K562 (cell line): ENCODE results near the gene EFCAB10. TPM values are rescaled to one million over a fixed set of nuclear protein-coding genes. Genes with fewer than 3 reads are reported as not detected.

Experiments used
- CHD2 ChIP-seq: IDR thresholded peaks from 2 replicates; pipeline ENCODE4 v1.6.1; 2011; ENCODE audit warnings: low read depth, low read length
- COPS2 ChIP-seq: fragments of 450-650 bp; conservative IDR thresholded peaks from 2 replicates; pipeline ENCODE4 v1.6.1; 2016; ENCODE audit warnings: mild to moderate bottlenecking, moderate library complexity
- HDAC2 ChIP-seq: fragments of 450-650 bp; IDR thresholded peaks from 2 replicates; pipeline ENCODE4 v1.6.1; 2016; ENCODE audit warnings: mild to moderate bottlenecking
- HMG20A ChIP-seq: fragments of 450-650 bp; formaldehyde crosslinking; conservative IDR thresholded peaks from 2 replicates; pipeline ENCODE4 v1.4.0; 2020; ENCODE audit warnings: mild to moderate bottlenecking, mixed read lengths
- HNRNPUL1 ChIP-seq: fragments of 200-400 bp; formaldehyde crosslinking; IDR thresholded peaks from 2 replicates; pipeline ENCODE4 v1.6.1; 2017; ENCODE audit warnings: low read length
- IFI16 ChIP-seq: fragments of 250-450 bp; sonication (Bioruptor Pico); IDR thresholded peaks from 2 replicates; pipeline ENCODE4 v2.1.2; 2022; ENCODE audit warnings: mild to moderate bottlenecking, inconsistent platforms
- NFYB ChIP-seq: IDR thresholded peaks from 2 replicates; pipeline ENCODE4 v1.6.1; 2011; ENCODE audit warnings: mild to moderate bottlenecking, moderate library complexity; ENCODE audit not compliant: insufficient read length; ENCODE audit errors: extremely low read depth
- PHB2 ChIP-seq: fragments of 450-650 bp; IDR thresholded peaks from 2 replicates; pipeline ENCODE4 v1.6.1; 2017; ENCODE audit warnings: low read depth
- POLR2G ChIP-seq: fragments of 200-400 bp; formaldehyde crosslinking; IDR thresholded peaks from 2 replicates; pipeline ENCODE4 v1.6.1; 2017; ENCODE audit warnings: low read depth, mild to moderate bottlenecking, antibody characterized with exemption, low read length, moderate library complexity
- RBFOX2 ChIP-seq: fragments of 200-400 bp; formaldehyde crosslinking; IDR thresholded peaks from 2 replicates; pipeline ENCODE4 v1.6.1; 2017; ENCODE audit warnings: low read depth, mild to moderate bottlenecking, low read length, moderate library complexity
- RBM25 ChIP-seq: fragments of 200-400 bp; formaldehyde crosslinking; IDR thresholded peaks from 2 replicates; pipeline ENCODE4 v1.6.1; 2018; ENCODE audit warnings: low read length, low read depth, moderate library complexity; ENCODE audit not compliant: severe bottlenecking
- RUNX1 ChIP-seq: sonication (generic); IDR thresholded peaks from 2 replicates; pipeline ENCODE4 v1.6.1; 2016; ENCODE audit warnings: antibody characterized with exemption, low read depth
- SMARCE1 ChIP-seq: fragments of 450-650 bp; IDR thresholded peaks from 2 replicates; pipeline ENCODE4 v1.7.1; 2016; ENCODE audit warnings: mild to moderate bottlenecking
- STAT5A ChIP-seq: IDR thresholded peaks from 2 replicates; pipeline ENCODE4 v1.6.1; 2012; ENCODE audit warnings: low read length, inconsistent platforms, borderline replicate concordance
- TAF15 ChIP-seq: fragments of 200-400 bp; formaldehyde crosslinking; IDR thresholded peaks from 2 replicates; pipeline ENCODE4 v1.6.1; 2017; ENCODE audit warnings: mild to moderate bottlenecking, low read depth, low read length, moderate library complexity
- TAF9B ChIP-seq: fragments of 450-650 bp; IDR thresholded peaks from 2 replicates; pipeline ENCODE4 v1.6.1; 2018; ENCODE audit warnings: mild to moderate bottlenecking; ENCODE audit not compliant: partially characterized antibody
- U2AF2 ChIP-seq: fragments of 200-400 bp; formaldehyde crosslinking; optimal IDR thresholded peaks from 2 replicates; pipeline ENCODE3; 2017; ENCODE audit warnings: low read depth, mild to moderate bottlenecking, low read length
- ZBTB1 ChIP-seq: sonication (generic); formaldehyde crosslinking; IDR thresholded peaks from 2 replicates; pipeline ENCODE4 v1.8.1; 2023; ENCODE audit warnings: missing genetic modification reagents, low read depth, mild to moderate bottlenecking, borderline replicate concordance
- ZBTB17 ChIP-seq: fragments of 450-650 bp; formaldehyde crosslinking; IDR thresholded peaks from 2 replicates; pipeline ENCODE4 v1.4.0; 2020; ENCODE audit warnings: mild to moderate bottlenecking
- ZKSCAN3 ChIP-seq: fragments of 250-450 bp; sonication (Bioruptor Pico); IDR thresholded peaks from 2 replicates; pipeline ENCODE4 v1.4.0; 2020
- ZNF263 ChIP-seq: sonication (generic); formaldehyde crosslinking; IDR thresholded peaks from 2 replicates; pipeline ENCODE4 v1.8.0; 2022; ENCODE audit warnings: mild to moderate bottlenecking, missing genetic modification reagents, borderline replicate concordance
- ZNF41 ChIP-seq: fragments of 250-450 bp; sonication (Bioruptor Pico); conservative IDR thresholded peaks from 2 replicates; pipeline ENCODE4 v1.4.0; 2020; ENCODE audit warnings: mild to moderate bottlenecking
- ZNF785 ChIP-seq: fragments of 250-450 bp; sonication (Bioruptor Pico); IDR thresholded peaks from 2 replicates; pipeline ENCODE4 v1.4.0; 2020; ENCODE audit warnings: mild to moderate bottlenecking
- polyA plus RNA-seq, 8 experiments: library from polyadenylated mRNA; depleted of rRNA in 4 of 8; stranded (reverse) in 5 of 8; unstranded in 3 of 8; fragments of >200 nt; fragmentation: Nextera tagmentation in 2 of 8; fragmentation: Illumina TruSeq in 1 of 8; extraction: Ambion mirVana in 2 of 8; extraction: Trizol in 1 of 8; gene quantifications; 2 replicates each; pipeline versions ENCODE4 v1.2.1 to v1.2.3, GENCODE V29; 2011 to 2014; ENCODE audit warnings: inconsistent platforms in 1 of 8, missing spikeins in 1 of 8
- total RNA-seq, 7 experiments: library from RNA; depleted of rRNA in 6 of 7; stranded (reverse); fragments of >200 nt in 6 of 7; fragmentation: Illumina TruSeq in 2 of 7; extraction: Trizol in 2 of 7; gene quantifications; 2 replicates each; pipeline versions ENCODE4 v1.2.1 to v1.2.3, GENCODE V29; 2011 to 2021; ENCODE audit warnings: low replicate concordance in 1 of 7
- TF ChIP-seq, protein P1 (sequence below): fragments of 250-450 bp; sonication (Bioruptor Pico); IDR thresholded peaks from 2 replicates; pipeline ENCODE4 v1.8.0; 2021; ENCODE audit warnings: moderate library complexity, mild to moderate bottlenecking, inconsistent platforms
- TF ChIP-seq, protein P2 (sequence below): fragments of 450-650 bp; formaldehyde crosslinking; IDR thresholded peaks from 2 replicates; pipeline ENCODE4 v1.4.0; 2020; ENCODE audit warnings: mild to moderate bottlenecking, moderate library complexity
- TF ChIP-seq, protein P3 (sequence below): fragments of 250-450 bp; sonication (Bioruptor Pico); IDR thresholded peaks from 2 replicates; pipeline ENCODE4 v1.4.0; 2020; ENCODE audit warnings: mild to moderate bottlenecking, moderate library complexity, borderline replicate concordance

EFCAB10 gene
- total and polyA plus RNA-seq, 9 of the 15 experiments (the other 6 are each of a cell fraction or from before 2014, with no cell fraction given): 5.0 to 21.4 (median 16.8) TPM

DNA sequence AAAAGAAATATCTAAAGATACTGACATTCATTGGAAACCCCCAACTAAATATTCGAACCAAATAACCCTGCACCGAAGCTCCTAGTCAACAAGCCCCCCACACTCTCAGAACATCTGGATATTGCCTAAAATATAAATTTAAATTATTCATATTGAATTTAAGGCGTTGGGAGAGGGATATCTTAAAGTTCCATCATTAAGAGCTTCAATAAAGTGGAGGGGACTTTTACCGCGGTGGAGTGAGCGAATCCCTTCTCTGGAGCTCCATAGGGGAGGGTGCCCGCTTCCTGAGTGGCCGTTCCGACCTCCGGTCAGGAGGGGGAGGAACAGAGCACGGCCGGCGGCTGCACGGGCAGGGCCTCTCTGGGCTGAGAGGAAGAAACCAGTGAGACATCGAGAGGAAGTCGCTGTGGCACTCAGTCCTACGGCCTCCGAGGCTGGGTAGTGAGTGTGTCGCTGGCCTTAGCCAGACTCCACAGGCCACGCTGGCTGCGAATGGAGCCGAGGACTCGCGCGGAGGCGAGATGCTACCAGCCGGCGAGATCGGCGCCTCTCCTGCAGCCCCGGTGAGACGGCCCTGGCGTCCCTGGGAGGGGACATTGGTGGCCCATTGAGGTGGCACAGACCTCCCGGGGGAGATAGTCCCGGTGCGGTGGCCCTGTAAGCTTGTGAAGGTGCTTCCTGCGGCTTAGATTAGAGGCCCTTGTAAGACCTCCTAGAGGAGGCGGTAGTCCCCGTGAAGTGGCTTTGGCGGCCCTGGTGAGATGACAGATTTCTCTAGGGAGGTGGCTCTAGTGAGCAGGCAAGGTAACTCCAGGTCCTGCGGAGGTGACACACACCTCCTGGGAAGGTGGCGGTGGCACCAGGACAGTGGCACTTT, 49.3 kb downstream of the EFCAB10 start, which contains the start of gene RINT1 (continued):
- peak; percentile 72; the same call in 1 of the 2 replicates for TF ChIP-seq HDAC2
- no peak for TF ChIP-seq HNRNPUL1
- no peak for TF ChIP-seq COPS2
- peak; percentile 98 for TF ChIP-seq TAF9B
- no peak; the same call in 1 of the 2 replicates for TF ChIP-seq SMARCE1
- no peak for TF ChIP-seq RBM25
- no peak for TF ChIP-seq ZNF785 (CRISPR knock-in tag)
- TF ChIP-seq TAF15: no peak
- peak; percentile 43; the same call in 1 of the 2 replicates for TF ChIP-seq ZNF263
- no peak for TF ChIP-seq IFI16 (CRISPR knock-in tag)
- peak; percentile 100 for TF ChIP-seq POLR2G
- TF ChIP-seq RUNX1: no peak
- TF ChIP-seq, protein P1, sequence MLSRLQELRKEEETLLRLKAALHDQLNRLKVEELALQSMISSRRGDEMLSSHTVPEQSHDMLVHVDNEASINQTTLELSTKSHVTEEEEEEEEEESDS (CRISPR knock-in tag): peak; percentile 41; the same call in 1 of the 2 replicates
- TF ChIP-seq, protein P2, sequence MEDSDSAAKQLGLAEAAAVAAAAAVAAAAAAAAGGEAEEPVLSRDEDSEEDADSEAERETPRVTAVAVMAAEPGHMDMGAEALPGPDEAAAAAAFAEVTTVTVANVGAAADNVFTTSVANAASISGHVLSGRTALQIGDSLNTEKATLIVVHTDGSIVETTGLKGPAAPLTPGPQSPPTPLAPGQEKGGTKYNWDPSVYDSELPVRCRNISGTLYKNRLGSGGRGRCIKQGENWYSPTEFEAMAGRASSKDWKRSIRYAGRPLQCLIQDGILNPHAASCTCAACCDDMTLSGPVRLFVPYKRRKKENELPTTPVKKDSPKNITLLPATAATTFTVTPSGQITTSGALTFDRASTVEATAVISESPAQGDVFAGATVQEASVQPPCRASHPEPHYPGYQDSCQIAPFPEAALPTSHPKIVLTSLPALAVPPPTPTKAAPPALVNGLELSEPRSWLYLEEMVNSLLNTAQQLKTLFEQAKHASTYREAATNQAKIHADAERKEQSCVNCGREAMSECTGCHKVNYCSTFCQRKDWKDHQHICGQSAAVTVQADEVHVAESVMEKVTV: no peak
- TF ChIP-seq NFYB: no peak
- TF ChIP-seq, protein P3, sequence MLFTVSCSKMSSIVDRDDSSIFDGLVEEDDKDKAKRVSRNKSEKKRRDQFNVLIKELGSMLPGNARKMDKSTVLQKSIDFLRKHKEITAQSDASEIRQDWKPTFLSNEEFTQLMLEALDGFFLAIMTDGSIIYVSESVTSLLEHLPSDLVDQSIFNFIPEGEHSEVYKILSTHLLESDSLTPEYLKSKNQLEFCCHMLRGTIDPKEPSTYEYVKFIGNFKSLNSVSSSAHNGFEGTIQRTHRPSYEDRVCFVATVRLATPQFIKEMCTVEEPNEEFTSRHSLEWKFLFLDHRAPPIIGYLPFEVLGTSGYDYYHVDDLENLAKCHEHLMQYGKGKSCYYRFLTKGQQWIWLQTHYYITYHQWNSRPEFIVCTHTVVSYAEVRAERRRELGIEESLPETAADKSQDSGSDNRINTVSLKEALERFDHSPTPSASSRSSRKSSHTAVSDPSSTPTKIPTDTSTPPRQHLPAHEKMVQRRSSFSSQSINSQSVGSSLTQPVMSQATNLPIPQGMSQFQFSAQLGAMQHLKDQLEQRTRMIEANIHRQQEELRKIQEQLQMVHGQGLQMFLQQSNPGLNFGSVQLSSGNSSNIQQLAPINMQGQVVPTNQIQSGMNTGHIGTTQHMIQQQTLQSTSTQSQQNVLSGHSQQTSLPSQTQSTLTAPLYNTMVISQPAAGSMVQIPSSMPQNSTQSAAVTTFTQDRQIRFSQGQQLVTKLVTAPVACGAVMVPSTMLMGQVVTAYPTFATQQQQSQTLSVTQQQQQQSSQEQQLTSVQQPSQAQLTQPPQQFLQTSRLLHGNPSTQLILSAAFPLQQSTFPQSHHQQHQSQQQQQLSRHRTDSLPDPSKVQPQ (CRISPR knock-in tag): no peak
- TF ChIP-seq U2AF2: no peak
- TF ChIP-seq CHD2: no peak
- TF ChIP-seq ZBTB1 (CRISPR knock-in tag): peak; percentile 78; the same call in 1 of the 2 replicates
- no peak for TF ChIP-seq ZKSCAN3 (CRISPR knock-in tag)
- no peak for TF ChIP-seq PHB2
- no peak; the same call in 1 of the 2 replicates for TF ChIP-seq ZNF41
- TF ChIP-seq ZBTB17: peak; percentile 82
- no peak for TF ChIP-seq HMG20A (CRISPR knock-in tag)
- TF ChIP-seq STAT5A: peak; percentile 64; the same call in 1 of the 2 replicates
- TF ChIP-seq RBFOX2: peak; percentile 100
